ENCODE results near the gene AK4.

AK4 gene

GRCh38 chr1:65172936-65173690, 25.1 kb downstream of the AK4 start:
- no peak for TF ChIP-seq CTCF (IDR thresholded peaks at IDR 0.05)
- no peak overlapping the region for H3K4me3 ChIP-seq
- H3K27ac ChIP-seq, result no peak overlapping the region
- DNase-seq (ENCODE audit: low spot score), result no peak

- H3K27ac ChIP-seq, result peak overlapping the region in 1 of 2 donors; percentile 4
- no peak for DNase-seq (ENCODE audit: low spot score)
- TF ChIP-seq CTCF (IDR thresholded peaks at IDR 0.05), result no peak
- no peak overlapping the region for H3K4me3 ChIP-seq
Observed at GRCh38 chr1:65174585-65174984, 26.6 kb downstream of the AK4 start.

- Histone ChIP-seq H3K27ac (peak overlapping the region; percentile 27 to 72), H3K4me3 (peak overlapping the region; percentile 29)
- TF ChIP-seq CTCF (IDR thresholded peaks at IDR 0.05), result no peak
- DNase-seq (ENCODE audit: low spot score), result no peak
Observed at GRCh38 chr1:65175171-65176055, 27.4 kb downstream of the AK4 start.

GRCh38 chr1:65176056-65176450, 28.1 kb downstream of the AK4 start:
- H3K4me3 ChIP-seq, result peak overlapping the region; percentile 29
- DNase-seq (ENCODE audit: low spot score), result no peak
- no peak for TF ChIP-seq CTCF (IDR thresholded peaks at IDR 0.05)
- H3K27ac ChIP-seq, result peak overlapping the region; percentile 27 to 72

GRCh38 chr1:65176591-65176990, 28.6 kb downstream of the AK4 start:
- no peak for TF ChIP-seq CTCF (IDR thresholded peaks at IDR 0.05)
- no peak overlapping the region for H3K4me3 ChIP-seq
- peak overlapping the region in 1 of 2 donors; percentile 27 for H3K27ac ChIP-seq
- no peak for DNase-seq (ENCODE audit: low spot score)

GRCh38 chr1:65177457-65177856, 29.5 kb downstream of the AK4 start:
- no peak overlapping the region for H3K4me3 ChIP-seq
- no peak for DNase-seq (ENCODE audit: low spot score)
- no peak for TF ChIP-seq CTCF (IDR thresholded peaks at IDR 0.05)
- H3K27ac ChIP-seq, result no peak overlapping the region

Measured in coronary artery (tissue), 2 donors.